Kidney (tissue), 14 donors: ENCODE data around the gene CD72. TPM values are rescaled to one million over a fixed set of nuclear protein-coding genes. Genes with fewer than 3 reads are reported as not detected.

Source experiments
- DNase-seq, 5 donors: peaks; one replicate each; pipeline ENCODE4 v3.0.0-alpha.2; 2013 to 2020
- FAIRE-seq: peaks from 2 replicates; lab custom pipeline; 2012; peaks lifted over from hg19 to GRCh38; lab: Jason Lieb, UNC
- H3K27ac ChIP-seq, 2 donors: one replicate each; pipeline ENCODE4 v1.7.0; 2013; ENCODE audit warnings: low read depth in 2 of 2, low read length in 2 of 2, inconsistent platforms in 1 of 2
- H3K27me3 ChIP-seq: one replicate; pipeline ENCODE4 v1.7.1; 2013; ENCODE audit warnings: low read length, inconsistent platforms; ENCODE audit not compliant: control insufficient read depth, insufficient read depth
- H3K36me3 ChIP-seq, 3 donors: one replicate each; pipeline versions ENCODE4 v1.7.0 to v1.7.1; 2013; ENCODE audit warnings: low read length in 3 of 3, control low read depth in 1 of 3, inconsistent platforms in 1 of 3; ENCODE audit not compliant: insufficient read depth in 3 of 3, control insufficient read depth in 2 of 3
- H3K4me1 ChIP-seq, 3 donors: one replicate each; pipeline versions ENCODE4 v1.7.0 to v1.7.1; 2013; ENCODE audit warnings: low read length in 3 of 3, inconsistent platforms in 1 of 3, low read depth in 1 of 3; ENCODE audit not compliant: control insufficient read depth in 2 of 3, insufficient read depth in 2 of 3
- H3K4me3 ChIP-seq, 3 donors: one replicate each; pipeline versions ENCODE4 v1.7.0 to v1.8.1; 2013; ENCODE audit warnings: low read length in 3 of 3, control low read depth in 1 of 3, inconsistent platforms in 1 of 3
- H3K9ac ChIP-seq, 3 donors: one replicate each; pipeline versions ENCODE4 v1.7.0 to v1.7.1; 2013; ENCODE audit warnings: low read length in 3 of 3, control low read depth in 1 of 3, inconsistent platforms in 1 of 3
- H3K9me3 ChIP-seq, 3 donors: one replicate each; pipeline versions ENCODE4 v1.7.0 to v1.7.1; 2013; ENCODE audit warnings: low read length in 3 of 3, control low read depth in 1 of 3, inconsistent platforms in 1 of 3; ENCODE audit not compliant: control insufficient read depth in 2 of 3, insufficient read depth in 1 of 3
- CTCF ChIP-seq: IDR thresholded peaks from 3 replicates; pipeline ENCODE4 v1.5.1; 2012; ENCODE audit warnings: mild to moderate bottlenecking, moderate library complexity, borderline replicate concordance; ENCODE audit not compliant: insufficient read depth; ENCODE audit errors: extremely low read depth
- intact Hi-C: fragments of 100-400 bp; cut with DNase I; formaldehyde crosslinking; loops from one replicate; pipeline ENCODE4 v1.11.1; 2022
- polyA plus RNA-seq: library from polyadenylated mRNA; stranded (reverse); fragments of 350-450 nt; fragmentation: Illumina TruSeq; extraction: RNeasy Lipid Tissue Mini Kit (QIAGEN cat#74804); gene quantifications from one replicate; pipeline ENCODE4 v1.2.3, GENCODE V29; 2014; ENCODE audit warnings: low read depth, low replicate concordance; ENCODE audit not compliant: insufficient read depth
- total RNA-seq: library from RNA; stranded (reverse); fragmentation: NEBNext Ultra II Directional; extraction: Animal tissue kit (Norgen Biotek cat#: 25700); gene quantifications from one replicate; pipeline ENCODE4 v1.2.1, GENCODE V29; 2021
- donor health status: control.
- donor health status: control.
- donor health status: control.
- donor health status: control.
- donor health status: control.
- donor health status: DM: yes; HTN: yes; CAD: no.
- donor health status: Normal renal cell carcinoma (clear cell type).

CD72 gene
- total and polyA plus RNA-seq, 2 donors from 2014 or later = 2.3 to 7.1 TPM

- DNase-seq = peak in 1 of 5 donors; percentile 29
- Histone ChIP-seq H3K9me3 (no peaks in the 10 kb centered on the region), H3K4me3 (no peak overlapping the region), H3K36me3 (peaks cover 0 to 12% (median 0%) of the 10 kb centered on the region in 3 donors), H3K27me3 (no peaks in the 10 kb centered on the region), H3K4me1 (peaks cover 0 to 10% (median 9%) of the 10 kb centered on the region in 3 donors), H3K9ac (no peak overlapping the region), H3K27ac (no peak overlapping the region)
- FAIRE-seq = no peak
- intact Hi-C loops = no loop called here
- no peak for TF ChIP-seq CTCF
Observed at GRCh38 chr9:35609820-35610163, 8.4 kb downstream of the CD72 start.

DNA sequence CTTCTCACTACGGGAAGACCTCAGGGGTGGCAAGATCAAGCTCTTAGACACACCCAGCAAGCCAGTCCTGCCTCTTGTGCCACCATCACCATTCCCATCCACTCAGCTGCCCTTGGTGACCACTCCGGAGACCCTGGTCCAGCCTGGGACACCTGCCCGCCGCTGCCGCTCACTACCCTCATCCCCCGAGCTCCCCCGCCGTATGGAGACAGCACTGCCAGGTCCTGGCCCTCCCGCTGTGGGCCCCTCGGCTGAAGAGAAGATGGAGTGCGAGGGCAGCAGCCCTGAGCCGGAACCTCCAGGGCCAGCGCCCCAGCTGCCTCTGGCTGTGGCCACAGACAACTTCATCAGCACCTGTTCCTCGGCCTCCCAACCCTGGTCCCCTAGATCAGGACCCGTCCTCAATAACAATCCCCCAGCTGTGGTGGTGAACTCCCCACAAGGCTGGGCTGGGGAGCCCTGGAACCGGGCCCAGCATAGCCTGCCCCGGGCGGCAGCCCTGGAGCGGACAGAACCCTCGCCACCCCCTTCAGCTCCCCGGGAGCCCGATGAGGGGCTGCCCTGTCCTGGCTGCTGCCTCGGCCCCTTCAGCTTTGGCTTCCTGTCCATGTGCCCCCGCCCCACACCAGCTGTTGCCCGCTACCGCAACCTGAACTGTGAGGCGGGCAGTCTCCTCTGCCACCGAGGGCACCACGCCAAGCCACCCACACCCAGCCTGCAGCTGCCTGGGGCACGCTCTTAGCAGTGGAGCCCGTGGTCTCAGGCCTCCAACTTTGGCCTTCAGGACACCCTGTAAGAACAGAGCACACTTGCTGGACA is 9.0 kb downstream of the CD72 start:
- no peak overlapping the region for H3K27ac ChIP-seq
- no peak for FAIRE-seq
- no peaks in the 10 kb centered on the region for H3K9me3 ChIP-seq
- no peak for TF ChIP-seq CTCF
- no peak overlapping the region for H3K9ac ChIP-seq
- H3K27me3 ChIP-seq = no peaks in the 10 kb centered on the region
- intact Hi-C loops = no loop called here
- H3K4me1 ChIP-seq = peaks cover 0 to 10% (median 9%) of the 10 kb centered on the region in 3 donors
- peaks cover 0 to 12% (median 0%) of the 10 kb centered on the region in 3 donors for H3K36me3 ChIP-seq
- H3K4me3 ChIP-seq = no peak overlapping the region
- peak in 1 of 5 donors; percentile 77 for DNase-seq

- Histone ChIP-seq H3K27ac (no peak overlapping the region), H3K4me3 (no peak overlapping the region), H3K27me3 (no peaks in the 10 kb centered on the region), H3K9ac (no peak overlapping the region), H3K36me3 (peaks cover 0 to 12% (median 0%) of the 10 kb centered on the region in 3 donors), H3K9me3 (no peaks in the 10 kb centered on the region), H3K4me1 (peaks cover 4 to 11% (median 10%) of the 10 kb centered on the region in 3 donors)
- no peak for FAIRE-seq
- TF ChIP-seq CTCF = no peak
- intact Hi-C loops = no loop called here
- DNase-seq = no peak
Observed at GRCh38 chr9:35608221-35608620, 10.0 kb downstream of the CD72 start.
